Measurements from ENCODE around the gene PTPRB.

- no peak for TF ChIP-seq EZH2 (IDR thresholded peaks at IDR 0.05; ENCODE audit: borderline replicate concordance)
- TF ChIP-seq EZH2phosphoT487 (IDR thresholded peaks at IDR 0.05; ENCODE audit: low read depth, severe bottlenecking, unreplicated experiment): no peak
- TF ChIP-seq CTCF (IDR thresholded peaks at IDR 0.05; ENCODE audit: poor library complexity): no peak
Measured at GRCh38 chr12:70659077-70659606, 21.9 kb upstream of the PTPRB start.

Measured in hepatocyte (in vitro differentiated cells).